IPS-18a (cell line): ENCODE measurements around the gene MITF.

Experiments
- H3K27ac ChIP-seq: one replicate; pipeline ENCODE4 v1.5.1; 2013; ENCODE audit warnings: low read length
- H3K27me3 ChIP-seq: one replicate; pipeline ENCODE4 v1.6.1; 2013; ENCODE audit warnings: mild to moderate bottlenecking, low read length; ENCODE audit not compliant: control insufficient read depth, insufficient read depth
- H3K36me3 ChIP-seq: one replicate; pipeline ENCODE4 v1.6.1; 2013; ENCODE audit warnings: low read depth, low read length; ENCODE audit not compliant: control insufficient read depth
- H3K4me1 ChIP-seq: one replicate; pipeline ENCODE4 v1.6.1; 2013; ENCODE audit warnings: low read depth, low read length; ENCODE audit not compliant: control insufficient read depth
- H3K4me3 ChIP-seq: one replicate; pipeline ENCODE4 v1.5.1; 2013; ENCODE audit warnings: low read length
- H3K9ac ChIP-seq: one replicate; pipeline ENCODE4 v1.6.1; 2013; ENCODE audit warnings: mild to moderate bottlenecking, low read length, moderate library complexity
- H3K9me3 ChIP-seq: one replicate; pipeline ENCODE4 v1.6.1; 2013; ENCODE audit warnings: low read depth, low read length; ENCODE audit not compliant: control insufficient read depth

The MITF gene

DNA sequence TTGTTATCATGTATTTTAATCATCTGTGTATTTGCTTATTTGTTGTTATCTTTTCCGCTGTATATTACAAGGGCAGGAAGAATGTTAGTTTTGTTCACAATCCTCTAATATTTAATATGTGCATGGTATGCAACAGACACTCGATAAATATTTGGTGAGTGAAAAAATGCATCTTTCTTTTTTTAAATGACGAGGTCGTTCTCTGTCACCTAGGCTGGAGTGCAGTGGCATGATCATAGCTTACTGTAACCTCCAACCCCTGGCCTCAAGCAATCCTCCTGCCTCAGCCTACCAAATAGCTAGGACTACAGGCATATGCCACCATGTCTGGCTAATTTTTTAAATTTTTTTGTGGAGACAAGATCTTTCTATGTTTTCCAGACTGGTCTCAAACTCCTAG is 66.2 kb downstream of the MITF start:
- Histone ChIP-seq H3K36me3 (no peaks in the 10 kb centered on the region), H3K27ac (no peak overlapping the region), H3K9me3 (no peaks in the 10 kb centered on the region), H3K27me3 (no peaks in the 10 kb centered on the region), H3K4me1 (no peaks in the 10 kb centered on the region), H3K9ac (no peak overlapping the region), H3K4me3 (no peak overlapping the region)

DNA sequence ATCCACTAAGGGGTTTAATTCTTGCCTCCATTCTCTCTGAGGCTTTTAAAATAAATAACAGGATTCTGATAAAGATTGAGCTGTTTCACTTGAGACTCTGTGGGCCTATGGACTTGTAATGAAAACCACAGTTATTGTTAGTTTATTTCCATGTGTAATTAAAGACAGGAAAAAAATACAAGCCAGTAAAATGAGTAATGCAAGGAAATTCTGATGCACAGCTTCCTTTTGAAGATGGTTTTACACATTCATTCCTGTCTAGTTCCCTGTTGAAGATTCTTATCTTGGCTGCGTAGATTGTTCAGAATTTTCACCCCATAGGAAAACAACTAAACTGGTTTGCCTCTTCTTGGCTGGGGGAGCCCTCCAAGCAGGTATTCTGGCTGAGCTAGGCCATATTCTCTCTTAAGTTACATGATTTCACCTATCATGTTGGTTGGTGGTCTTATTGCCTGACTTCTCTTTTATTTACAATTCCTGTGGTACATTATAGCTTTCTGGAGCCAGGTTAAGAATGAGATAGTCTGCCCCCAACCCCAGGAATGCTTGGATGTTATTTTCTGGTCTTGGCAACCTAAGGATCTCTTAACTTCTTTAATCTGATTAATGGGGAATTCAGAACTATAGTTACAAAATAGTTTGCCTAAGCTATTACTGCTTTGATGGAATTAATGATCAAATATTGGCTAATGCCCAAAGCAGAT is 67.6 kb downstream of the MITF start:
- H3K27me3 ChIP-seq: no peaks in the 10 kb centered on the region
- no peak overlapping the region for H3K27ac ChIP-seq

DNA sequence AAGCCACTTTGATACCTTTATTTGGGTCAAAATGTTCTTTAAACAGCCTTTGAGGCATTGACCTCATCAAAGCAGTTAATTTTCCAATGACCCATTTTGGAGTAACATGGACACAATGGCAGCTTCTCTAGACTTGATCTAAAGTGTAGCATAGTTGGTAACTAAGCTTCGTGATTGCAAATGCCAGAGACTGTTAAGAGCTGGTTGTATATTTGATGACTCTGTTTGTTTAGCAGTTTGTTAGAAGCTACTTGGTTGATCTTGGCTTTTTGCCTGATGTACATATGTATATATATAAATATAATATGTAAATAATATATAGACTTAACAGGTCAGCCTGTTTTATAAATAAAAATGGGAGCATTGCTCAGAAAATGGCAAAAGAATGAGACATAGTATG is 68.4 kb downstream of the MITF start:
- no peak overlapping the region for H3K4me3 ChIP-seq
- H3K9me3 ChIP-seq: no peaks in the 10 kb centered on the region
- no peak overlapping the region for H3K9ac ChIP-seq
- no peak overlapping the region for H3K27ac ChIP-seq
- no peaks in the 10 kb centered on the region for H3K36me3 ChIP-seq
- no peaks in the 10 kb centered on the region for H3K4me1 ChIP-seq
- H3K27me3 ChIP-seq: no peaks in the 10 kb centered on the region

More for the DNA sequence above, 67.6 kb downstream of the MITF start:
- Histone ChIP-seq H3K4me3 (no peak overlapping the region), H3K9ac (no peak overlapping the region), H3K36me3 (no peaks in the 10 kb centered on the region), H3K4me1 (no peaks in the 10 kb centered on the region), H3K9me3 (no peaks in the 10 kb centered on the region)

DNA sequence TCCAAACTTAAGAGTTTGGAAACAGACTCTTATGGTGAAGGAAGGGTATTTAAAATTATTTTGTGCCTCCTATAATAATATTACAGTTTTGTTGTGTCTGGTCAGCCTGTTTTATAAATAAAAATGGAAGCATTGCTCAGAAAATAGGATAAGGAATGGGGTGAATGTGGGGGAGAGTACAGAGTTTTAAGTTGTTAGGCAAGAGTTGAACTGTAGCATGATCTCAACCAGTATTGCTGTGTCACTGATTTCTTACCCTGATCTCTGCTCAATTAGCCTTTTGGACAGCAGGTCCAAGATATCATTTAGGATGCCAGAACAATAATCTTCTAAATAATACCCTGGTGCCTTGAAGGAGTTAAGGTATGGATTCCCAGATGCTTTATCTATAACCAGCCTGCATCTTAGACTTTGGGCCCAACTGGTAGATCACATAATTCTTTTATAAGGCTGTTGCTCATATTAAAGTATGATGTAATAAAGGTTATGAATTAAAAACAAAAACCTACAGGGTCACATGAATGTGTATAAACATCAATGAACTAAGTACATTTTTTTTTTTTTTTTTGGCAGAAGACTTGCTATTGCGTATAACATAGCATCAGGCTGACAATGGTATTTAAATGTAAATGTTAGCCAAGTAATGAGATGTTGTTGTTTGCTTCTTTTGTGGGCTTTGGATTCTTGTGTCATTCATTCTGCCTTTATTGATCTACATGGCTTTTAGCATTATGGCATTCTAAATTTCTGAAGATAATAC is 70.0 kb downstream of the MITF start:
- Histone ChIP-seq H3K4me3 (no peak overlapping the region), H3K9ac (no peak overlapping the region), H3K36me3 (no peaks in the 10 kb centered on the region), H3K27me3 (no peaks in the 10 kb centered on the region), H3K9me3 (no peaks in the 10 kb centered on the region), H3K27ac (no peak overlapping the region), H3K4me1 (no peaks in the 10 kb centered on the region)

- Histone ChIP-seq H3K36me3 (no peaks in the 10 kb centered on the region), H3K4me3 (no peak overlapping the region), H3K27ac (no peak overlapping the region), H3K4me1 (no peaks in the 10 kb centered on the region), H3K9ac (no peak overlapping the region), H3K9me3 (no peaks in the 10 kb centered on the region), H3K27me3 (no peaks in the 10 kb centered on the region)
Observed at GRCh38 chr3:69811452-69812401, 72.5 kb downstream of the MITF start.

- no peak overlapping the region for H3K4me3 ChIP-seq
- no peak overlapping the region for H3K27ac ChIP-seq
- no peaks in the 10 kb centered on the region for H3K27me3 ChIP-seq
- H3K9ac ChIP-seq: no peak overlapping the region
- no peaks in the 10 kb centered on the region for H3K36me3 ChIP-seq
- H3K4me1 ChIP-seq: no peaks in the 10 kb centered on the region
- no peaks in the 10 kb centered on the region for H3K9me3 ChIP-seq
Observed at GRCh38 chr3:69815970-69816369, 76.7 kb downstream of the MITF start.

- Histone ChIP-seq H3K4me3 (no peak overlapping the region), H3K9ac (no peak overlapping the region), H3K27ac (no peak overlapping the region), H3K9me3 (no peaks in the 10 kb centered on the region), H3K36me3 (no peaks in the 10 kb centered on the region), H3K27me3 (no peaks in the 10 kb centered on the region), H3K4me1 (no peaks in the 10 kb centered on the region)
Observed at GRCh38 chr3:69817988-69818387, 78.7 kb downstream of the MITF start.

GRCh38 chr3:69819282-69819681 is 80.0 kb downstream of the MITF start:
- Histone ChIP-seq H3K27ac (no peak overlapping the region), H3K4me1 (no peaks in the 10 kb centered on the region), H3K36me3 (no peaks in the 10 kb centered on the region)

GRCh38 chr3:69821133-69821532 is 81.9 kb downstream of the MITF start:
- Histone ChIP-seq H3K36me3 (no peaks in the 10 kb centered on the region), H3K9ac (no peak overlapping the region), H3K9me3 (no peaks in the 10 kb centered on the region), H3K4me1 (no peaks in the 10 kb centered on the region), H3K4me3 (no peak overlapping the region), H3K27me3 (no peaks in the 10 kb centered on the region), H3K27ac (no peak overlapping the region)

More at GRCh38 chr3:69819282-69819681, 80.0 kb downstream of the MITF start:
- H3K9me3 ChIP-seq: no peaks in the 10 kb centered on the region
- H3K9ac ChIP-seq: no peak overlapping the region
- H3K27me3 ChIP-seq: no peaks in the 10 kb centered on the region
- H3K4me3 ChIP-seq: no peak overlapping the region

GRCh38 chr3:69823743-69824142 is 84.5 kb downstream of the MITF start:
- Histone ChIP-seq H3K9ac (no peak overlapping the region), H3K4me3 (no peak overlapping the region), H3K27ac (no peak overlapping the region), H3K4me1 (no peaks in the 10 kb centered on the region), H3K27me3 (no peaks in the 10 kb centered on the region), H3K9me3 (no peaks in the 10 kb centered on the region), H3K36me3 (no peaks in the 10 kb centered on the region)

- no peak overlapping the region for H3K9ac ChIP-seq
- H3K4me1 ChIP-seq: no peaks in the 10 kb centered on the region
- no peaks in the 10 kb centered on the region for H3K36me3 ChIP-seq
- no peak overlapping the region for H3K27ac ChIP-seq
- no peak overlapping the region for H3K4me3 ChIP-seq
- H3K9me3 ChIP-seq: no peaks in the 10 kb centered on the region
- no peaks in the 10 kb centered on the region for H3K27me3 ChIP-seq
Observed at GRCh38 chr3:69825446-69825845, 86.2 kb downstream of the MITF start.
